HUES48 (cell line): ENCODE results near the gene CAPN7.

Experiments used
- H3K27ac ChIP-seq: one replicate; pipeline ENCODE4 v1.7.0; 2013; ENCODE audit warnings: low read depth, low read length, inconsistent platforms
- H3K27me3 ChIP-seq: 2 replicates; pipeline ENCODE4 v1.6.1; 2013; ENCODE audit warnings: mild to moderate bottlenecking, low read length; ENCODE audit not compliant: control insufficient read depth, insufficient read depth
- H3K36me3 ChIP-seq: 2 replicates; pipeline ENCODE4 v1.6.1; 2013; ENCODE audit warnings: low read length; ENCODE audit not compliant: control insufficient read depth, insufficient read depth
- H3K4me1 ChIP-seq: 2 replicates; pipeline ENCODE4 v1.6.1; 2013; ENCODE audit warnings: mild to moderate bottlenecking, low read length; ENCODE audit not compliant: control insufficient read depth, insufficient read depth
- H3K4me3 ChIP-seq: 2 replicates; pipeline ENCODE4 v1.5.1; 2013; ENCODE audit warnings: mild to moderate bottlenecking, low read depth, low read length
- H3K9ac ChIP-seq: 2 replicates; pipeline ENCODE4 v1.6.1; 2013; ENCODE audit warnings: mild to moderate bottlenecking, low read depth, low read length, moderate library complexity
- H3K9me3 ChIP-seq: 2 replicates; pipeline ENCODE4 v1.6.1; 2013; ENCODE audit warnings: low read length; ENCODE audit not compliant: control insufficient read depth, insufficient read depth

Gene CAPN7

DNA sequence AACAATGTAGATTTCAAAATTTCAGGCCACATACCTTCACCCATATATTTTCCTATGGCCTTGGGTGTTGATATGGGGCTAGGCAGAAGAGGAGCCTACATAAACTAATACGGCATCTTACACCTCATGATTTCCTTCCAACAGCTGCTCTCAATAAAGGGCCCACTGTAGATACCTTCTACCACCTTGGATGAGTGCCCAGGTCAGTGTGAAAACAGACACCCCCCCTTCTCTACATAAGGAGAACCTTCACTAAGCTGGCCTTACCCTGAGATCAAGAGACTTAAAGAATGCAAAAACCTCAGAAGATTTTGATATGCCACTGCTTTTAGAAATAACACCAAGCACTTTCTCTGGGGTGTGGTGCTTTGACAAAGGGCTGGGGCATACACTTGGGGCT lies 83.6 kb downstream of the CAPN7 start:
- H3K4me1 ChIP-seq: peaks cover 4% of the 10 kb centered on the region; the same call in 1 of the 2 replicates
- no peaks in the 10 kb centered on the region for H3K36me3 ChIP-seq
- no peak overlapping the region for H3K27ac ChIP-seq
- H3K9ac ChIP-seq: no peak overlapping the region
- H3K27me3 ChIP-seq: no peaks in the 10 kb centered on the region
- H3K9me3 ChIP-seq: no peaks in the 10 kb centered on the region
- no peak overlapping the region for H3K4me3 ChIP-seq

DNA sequence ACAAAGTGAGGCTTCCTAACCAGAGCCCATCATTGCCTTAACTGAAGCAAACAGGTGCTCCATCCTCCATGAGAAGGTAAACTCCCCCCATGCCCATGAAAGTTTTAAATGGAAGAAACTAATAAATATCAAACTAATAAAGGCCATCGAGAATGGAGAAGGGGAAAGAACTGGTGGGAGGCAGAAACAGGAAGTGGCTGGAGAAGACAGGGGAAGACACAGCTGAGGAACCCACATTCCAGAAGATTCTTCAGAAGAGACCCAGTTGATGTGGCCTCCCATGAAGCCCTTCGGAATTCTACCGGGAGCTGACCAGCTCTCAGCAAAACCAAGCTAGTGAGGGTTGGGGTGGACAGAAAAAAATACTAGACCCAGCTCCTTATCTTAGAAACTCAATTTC lies 84.7 kb downstream of the CAPN7 start:
- no peak overlapping the region for H3K27ac ChIP-seq
- peaks cover 4% of the 10 kb centered on the region; the same call in 1 of the 2 replicates for H3K4me1 ChIP-seq
- H3K36me3 ChIP-seq: no peaks in the 10 kb centered on the region
- H3K9me3 ChIP-seq: no peaks in the 10 kb centered on the region
- no peak overlapping the region for H3K9ac ChIP-seq
- no peak overlapping the region for H3K4me3 ChIP-seq
- H3K27me3 ChIP-seq: no peaks in the 10 kb centered on the region

DNA sequence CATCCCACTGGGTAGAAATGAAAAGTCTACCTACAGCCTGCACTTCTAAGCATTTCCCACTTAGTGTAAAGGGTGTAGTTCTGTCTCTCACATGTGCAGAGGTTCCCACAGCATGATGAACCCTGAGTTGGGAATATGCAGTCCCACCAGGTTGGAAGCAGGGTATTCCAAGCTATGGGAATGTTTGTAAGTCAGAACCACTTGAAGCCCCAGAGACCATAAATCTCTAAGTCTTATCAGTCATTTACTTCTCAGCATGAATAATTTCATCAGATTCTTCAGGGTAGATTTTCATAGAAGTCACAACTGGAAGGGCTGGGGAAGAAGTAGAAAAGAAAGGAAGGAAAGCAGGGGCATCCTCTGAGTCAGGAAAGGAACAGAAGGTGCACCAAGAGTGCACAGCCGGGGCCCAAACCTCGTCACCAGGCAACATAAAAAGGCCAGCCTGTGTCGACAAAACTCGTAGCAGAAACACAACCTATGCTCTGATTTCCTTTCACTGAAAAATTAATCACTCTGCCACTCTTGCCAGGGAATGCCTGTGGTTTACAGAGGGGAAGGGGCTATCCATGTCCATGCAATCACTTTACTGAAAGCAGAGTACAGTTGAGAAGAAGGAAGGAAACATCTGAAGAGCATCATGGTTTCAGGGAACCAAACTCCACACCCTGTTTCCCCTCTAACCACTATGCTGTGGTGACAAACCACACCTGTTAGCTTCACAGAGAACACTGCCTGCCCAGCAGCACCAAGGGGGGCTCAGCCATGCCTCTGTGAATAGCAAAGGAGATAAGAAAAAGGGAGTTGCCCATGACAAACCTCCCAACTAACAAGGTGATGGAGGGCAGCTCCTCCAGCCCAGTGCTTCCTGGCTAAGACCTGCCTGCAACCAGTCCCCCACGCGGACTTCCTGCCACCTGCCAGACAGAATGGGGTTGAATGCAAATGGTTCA lies 85.8 kb downstream of the CAPN7 start:
- Histone ChIP-seq H3K9ac (no peak overlapping the region), H3K4me3 (no peak overlapping the region), H3K27ac (no peak overlapping the region), H3K9me3 (no peaks in the 10 kb centered on the region), H3K4me1 (no peaks in the 10 kb centered on the region), H3K36me3 (no peaks in the 10 kb centered on the region), H3K27me3 (no peaks in the 10 kb centered on the region)

DNA sequence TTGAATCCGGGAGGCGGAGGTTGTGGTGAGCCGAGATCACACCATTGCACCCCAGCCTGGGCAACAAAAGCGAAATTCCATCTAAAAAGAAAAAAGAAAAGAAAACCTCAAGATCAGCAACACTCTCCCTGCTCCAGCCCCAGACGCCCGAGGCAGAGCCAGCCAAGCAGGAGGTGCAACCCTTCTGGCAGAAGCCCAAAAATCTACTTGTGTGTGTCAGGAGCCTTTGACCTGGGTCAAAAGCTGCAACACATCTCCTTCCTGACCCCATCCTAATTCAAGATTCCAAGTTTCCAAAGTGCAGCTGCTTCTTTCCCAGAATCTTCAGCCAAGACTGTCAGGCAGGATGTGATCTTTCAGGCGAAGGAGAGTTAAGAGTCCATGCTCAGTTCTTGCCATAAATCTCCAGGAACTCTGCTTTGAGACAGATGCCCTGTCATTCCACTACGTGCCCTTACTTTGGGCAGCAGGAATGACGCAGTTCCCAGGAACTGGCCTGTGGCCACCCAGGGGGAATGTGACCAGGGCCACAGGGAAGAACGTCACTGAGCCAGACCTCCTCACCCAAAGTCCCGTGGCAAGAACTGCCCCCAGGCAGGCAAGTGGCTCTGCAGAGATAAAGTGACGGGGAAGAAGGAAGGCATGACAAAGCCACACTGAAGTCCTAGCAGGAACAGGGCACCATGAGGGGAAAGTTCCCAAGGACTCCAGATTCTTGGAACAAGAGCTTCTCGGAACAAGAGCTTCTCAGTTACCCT lies 86.9 kb downstream of the CAPN7 start:
- H3K9ac ChIP-seq: no peak overlapping the region

DNA sequence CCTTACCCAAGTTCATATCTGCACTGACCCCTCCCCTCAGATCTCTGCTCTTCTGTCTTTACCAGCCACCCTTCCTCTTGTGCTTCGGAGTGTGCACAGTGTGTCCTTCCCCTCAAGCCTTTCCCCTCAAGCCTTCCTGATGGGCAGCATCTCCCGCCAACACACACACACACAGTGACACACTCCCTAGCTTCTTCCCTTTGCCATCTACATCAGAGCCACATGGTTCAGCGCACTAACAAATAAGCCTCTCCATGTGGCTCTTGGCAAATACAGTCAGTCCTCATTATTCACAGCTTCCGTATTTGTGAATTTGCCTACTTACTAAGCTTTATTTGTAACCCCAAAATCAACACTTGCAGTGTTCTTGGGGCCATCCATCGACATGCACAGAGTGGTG lies 88.9 kb downstream of the CAPN7 start:
- H3K36me3 ChIP-seq: no peaks in the 10 kb centered on the region
- no peaks in the 10 kb centered on the region for H3K27me3 ChIP-seq
- H3K4me3 ChIP-seq: no peak overlapping the region
- no peaks in the 10 kb centered on the region for H3K9me3 ChIP-seq
- no peak overlapping the region for H3K27ac ChIP-seq
- H3K4me1 ChIP-seq: no peaks in the 10 kb centered on the region
- H3K9ac ChIP-seq: no peak overlapping the region

More for the DNA sequence above, 86.9 kb downstream of the CAPN7 start:
- no peaks in the 10 kb centered on the region for H3K27me3 ChIP-seq
- no peaks in the 10 kb centered on the region for H3K36me3 ChIP-seq
- no peak overlapping the region for H3K27ac ChIP-seq
- no peaks in the 10 kb centered on the region for H3K4me1 ChIP-seq
- H3K4me3 ChIP-seq: no peak overlapping the region
- H3K9me3 ChIP-seq: no peaks in the 10 kb centered on the region

DNA sequence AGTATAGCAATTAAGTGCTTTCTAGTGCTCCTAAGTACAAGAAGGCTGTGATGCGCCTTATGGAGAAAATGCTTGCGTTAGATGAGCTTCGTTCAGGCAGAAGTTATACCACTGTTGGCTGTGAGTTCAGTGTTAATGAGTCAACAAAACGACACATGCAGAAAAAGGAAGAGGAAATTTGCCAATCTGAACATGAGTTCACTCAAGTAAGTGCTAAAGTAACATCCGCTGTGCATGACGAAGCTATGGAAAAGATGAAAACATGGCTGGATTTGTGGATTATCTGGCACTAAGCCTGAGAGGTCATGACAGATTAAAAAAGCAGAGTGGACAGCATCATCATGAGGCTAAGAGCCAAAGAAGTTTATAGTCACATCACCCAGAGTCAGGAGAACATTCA lies 89.5 kb downstream of the CAPN7 start:
- no peaks in the 10 kb centered on the region for H3K36me3 ChIP-seq
- H3K4me1 ChIP-seq: no peaks in the 10 kb centered on the region
- H3K27ac ChIP-seq: no peak overlapping the region
- H3K9ac ChIP-seq: no peak overlapping the region
- no peaks in the 10 kb centered on the region for H3K27me3 ChIP-seq
- no peaks in the 10 kb centered on the region for H3K9me3 ChIP-seq
- no peak overlapping the region for H3K4me3 ChIP-seq

DNA sequence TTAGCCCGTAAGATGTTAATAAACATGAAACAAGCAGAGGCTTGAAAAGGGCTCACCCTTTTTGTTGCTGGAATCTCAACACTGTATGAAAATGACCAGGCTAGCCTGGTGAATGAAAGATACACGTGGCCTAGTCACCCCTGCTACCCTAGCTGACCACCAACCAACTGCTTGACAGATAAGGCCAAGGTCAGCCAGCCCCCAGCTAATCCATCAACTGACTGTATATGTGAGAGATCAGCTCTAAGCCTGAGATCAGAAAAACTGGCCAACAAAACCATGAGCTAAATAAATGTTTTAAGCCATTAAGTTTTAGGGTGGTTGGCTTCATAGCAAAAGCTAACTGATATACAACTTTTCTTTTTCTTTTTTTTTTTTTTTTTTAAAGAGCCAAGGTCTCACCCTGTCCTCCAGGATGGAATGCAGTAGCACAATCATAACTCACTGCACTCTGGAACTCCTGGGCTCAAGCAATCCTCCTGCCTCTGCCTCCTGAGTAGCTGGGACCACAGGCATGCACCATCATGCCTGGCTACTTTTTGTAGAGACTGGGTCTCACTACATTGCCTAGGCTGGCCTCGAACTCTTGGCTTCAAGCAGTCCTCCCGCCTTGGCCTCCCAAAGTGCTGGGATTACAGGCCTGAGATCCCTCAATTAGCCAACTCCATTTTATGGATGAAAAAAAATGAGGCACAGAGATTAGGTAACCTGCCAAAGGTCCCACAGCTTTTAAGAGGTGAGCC lies 91.7 kb downstream of the CAPN7 start:
- Histone ChIP-seq H3K27ac (no peak overlapping the region), H3K4me3 (no peak overlapping the region), H3K4me1 (no peaks in the 10 kb centered on the region)

DNA sequence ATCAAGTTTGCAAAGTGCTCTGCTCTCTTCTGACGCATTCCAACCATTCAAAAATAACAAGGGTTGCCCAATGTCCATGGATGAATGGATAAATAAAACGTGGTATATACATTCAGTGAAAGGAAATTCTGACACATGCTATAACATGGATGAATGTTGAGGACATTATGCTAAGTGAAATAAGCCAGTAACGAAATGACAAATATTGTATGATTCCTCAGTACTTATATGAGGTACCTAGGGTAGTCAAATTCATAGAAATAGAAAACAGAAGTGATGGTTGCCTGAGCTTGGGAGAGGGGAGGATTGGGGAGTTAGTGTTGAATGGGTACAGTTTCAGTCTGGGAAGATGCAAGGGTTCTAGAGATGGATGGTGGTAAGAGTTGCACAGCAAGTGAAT lies 92.5 kb downstream of the CAPN7 start:
- peaks cover 10% of the 10 kb centered on the region for H3K36me3 ChIP-seq
- no peaks in the 10 kb centered on the region for H3K9me3 ChIP-seq
- no peaks in the 10 kb centered on the region for H3K4me1 ChIP-seq
- no peak overlapping the region for H3K9ac ChIP-seq
- H3K27ac ChIP-seq: no peak overlapping the region
- no peak overlapping the region for H3K4me3 ChIP-seq
- no peaks in the 10 kb centered on the region for H3K27me3 ChIP-seq

More for the DNA sequence above, 91.7 kb downstream of the CAPN7 start:
- Histone ChIP-seq H3K27me3 (no peaks in the 10 kb centered on the region), H3K9me3 (no peaks in the 10 kb centered on the region), H3K36me3 (peaks cover 5% of the 10 kb centered on the region; the same call in 1 of the 2 replicates), H3K9ac (no peak overlapping the region)

DNA sequence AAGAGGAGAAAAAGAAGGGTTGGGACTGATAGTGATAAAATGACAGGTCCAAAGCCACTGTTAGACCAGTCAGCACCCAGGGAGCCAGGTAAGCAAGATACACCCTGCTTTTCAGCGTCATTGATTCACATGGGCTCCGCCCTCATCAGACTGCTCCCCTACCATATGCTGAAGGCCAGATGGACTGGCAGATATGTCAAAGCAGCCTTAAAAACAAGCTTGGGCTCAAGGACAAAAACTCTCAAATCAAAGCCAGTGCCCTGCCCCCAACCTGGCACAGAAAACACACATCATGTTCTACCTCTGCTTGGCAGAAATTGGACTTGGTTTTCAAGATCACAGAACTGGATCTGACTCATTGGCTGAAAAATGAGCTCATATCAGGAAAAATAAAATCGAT lies 93.0 kb downstream of the CAPN7 start:
- Histone ChIP-seq H3K9me3 (no peaks in the 10 kb centered on the region), H3K4me1 (no peaks in the 10 kb centered on the region), H3K36me3 (peaks cover 10% of the 10 kb centered on the region), H3K27me3 (no peaks in the 10 kb centered on the region), H3K9ac (no peak overlapping the region), H3K27ac (no peak overlapping the region), H3K4me3 (no peak overlapping the region)

DNA sequence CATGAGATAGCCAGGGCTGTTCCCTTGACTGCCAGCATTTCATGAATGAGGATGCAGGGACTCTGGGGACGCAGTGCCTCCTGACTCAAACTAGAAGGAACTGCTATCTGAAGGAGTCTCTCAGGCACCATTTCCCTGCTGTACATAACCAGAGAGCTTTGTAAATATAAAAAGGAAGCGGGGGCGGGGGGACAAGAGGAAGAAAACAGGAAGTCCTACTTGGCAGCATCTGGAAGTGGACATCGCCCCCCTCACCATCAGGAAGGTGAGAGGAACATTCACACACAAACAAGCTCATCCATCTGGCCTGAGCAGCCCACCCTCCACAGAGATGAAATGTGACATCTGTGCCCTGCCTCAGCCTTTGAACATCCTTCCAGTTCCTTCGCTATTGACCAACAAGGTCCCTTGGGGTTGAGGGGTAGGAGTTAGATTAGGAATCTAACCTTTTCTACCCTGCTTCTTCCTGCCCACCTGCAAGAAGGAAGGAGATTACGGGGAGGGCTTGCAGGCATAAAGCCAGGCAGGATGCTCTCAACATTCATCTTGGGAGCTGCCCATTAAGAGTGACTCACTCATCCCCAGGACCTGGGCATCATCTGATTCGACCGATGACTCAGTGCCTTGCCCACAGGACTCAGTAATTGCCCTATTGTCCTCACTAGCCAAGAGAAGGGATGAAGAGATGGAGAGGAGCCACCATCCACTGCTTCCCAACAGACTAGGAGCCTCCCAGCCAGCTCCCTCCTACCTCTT lies 94.5 kb downstream of the CAPN7 start:
- no peak overlapping the region for H3K4me3 ChIP-seq
- H3K4me1 ChIP-seq: no peaks in the 10 kb centered on the region
- no peaks in the 10 kb centered on the region for H3K27me3 ChIP-seq
- peaks cover 10% of the 10 kb centered on the region for H3K36me3 ChIP-seq
- H3K9me3 ChIP-seq: no peaks in the 10 kb centered on the region
- H3K27ac ChIP-seq: no peak overlapping the region
- no peak overlapping the region for H3K9ac ChIP-seq
